Measurements from ENCODE around the gene CEBPG.

CEBPG gene

DNA sequence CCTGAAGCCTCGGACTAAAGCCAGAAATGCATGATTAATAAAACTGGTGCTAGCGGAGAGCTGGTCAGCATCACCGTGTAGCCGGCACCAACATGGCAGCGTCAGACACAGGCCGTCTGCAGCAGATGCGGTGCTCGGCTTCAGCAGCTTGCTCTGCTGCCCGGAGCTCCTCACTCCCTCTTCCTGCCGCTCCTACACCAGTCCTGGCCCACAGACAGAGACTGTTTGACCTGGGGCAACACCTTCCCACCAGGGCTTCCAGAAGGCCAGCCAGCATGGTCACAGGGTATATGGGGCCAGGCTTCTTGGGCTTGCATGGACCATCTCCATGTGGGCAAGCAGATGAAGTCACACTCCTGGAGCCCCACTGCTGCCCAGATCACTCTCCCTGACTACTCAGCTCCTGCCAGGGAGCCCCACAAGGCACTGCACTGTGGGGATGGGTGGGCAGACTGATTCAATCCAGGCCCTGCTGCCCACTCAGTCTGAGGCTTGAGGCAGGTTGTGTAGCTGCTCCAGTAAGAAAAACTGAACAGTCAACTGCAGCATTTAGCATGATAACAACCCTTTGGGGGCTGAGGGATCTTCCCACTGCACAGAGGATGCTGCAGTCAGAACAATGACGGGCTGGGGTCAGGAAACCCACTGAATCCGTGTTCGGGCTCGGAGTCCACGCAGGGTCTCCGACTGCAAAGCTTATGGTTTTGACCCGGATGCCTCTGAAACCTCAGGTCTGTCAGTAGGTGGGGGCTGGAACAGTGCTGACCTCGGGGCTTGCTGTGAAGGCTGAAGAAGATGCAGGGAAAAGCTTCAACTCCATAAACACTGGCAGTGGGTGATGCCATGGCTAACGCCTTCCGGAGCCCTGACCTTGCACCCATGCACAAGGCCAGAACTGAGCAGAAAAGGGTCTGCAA, 45.6 kb downstream of the CEBPG start:
- no peak overlapping the region for H3K4me3 ChIP-seq (ENCODE audit: low read depth, low read length)

- no peak overlapping the region for H3K4me3 ChIP-seq (ENCODE audit: low read depth, low read length)
These were observed 46.2 kb downstream of the CEBPG start for GRCh38 chr19:33419788-33420130.

GRCh38 chr19:33420821-33421220, 47.3 kb downstream of the CEBPG start:
- no peak overlapping the region for H3K4me3 ChIP-seq (ENCODE audit: low read depth, low read length)

GRCh38 chr19:33421368-33421767, 47.9 kb downstream of the CEBPG start:
- H3K4me3 ChIP-seq (ENCODE audit: low read depth, low read length) = no peak overlapping the region

- no peak overlapping the region for H3K4me3 ChIP-seq (ENCODE audit: low read depth, low read length)
These were observed 49.1 kb downstream of the CEBPG start for GRCh38 chr19:33422369-33423180.

- H3K4me3 ChIP-seq (ENCODE audit: low read depth, low read length) = no peak overlapping the region
These were observed 50.7 kb downstream of the CEBPG start for GRCh38 chr19:33424181-33424580.

- no peak overlapping the region for H3K4me3 ChIP-seq (ENCODE audit: low read depth, low read length)
These were observed 53.3 kb downstream of the CEBPG start for GRCh38 chr19:33426621-33427361.

GRCh38 chr19:33427801-33428626, 54.5 kb downstream of the CEBPG start:
- H3K4me3 ChIP-seq (ENCODE audit: low read depth, low read length) = no peak overlapping the region

DNA sequence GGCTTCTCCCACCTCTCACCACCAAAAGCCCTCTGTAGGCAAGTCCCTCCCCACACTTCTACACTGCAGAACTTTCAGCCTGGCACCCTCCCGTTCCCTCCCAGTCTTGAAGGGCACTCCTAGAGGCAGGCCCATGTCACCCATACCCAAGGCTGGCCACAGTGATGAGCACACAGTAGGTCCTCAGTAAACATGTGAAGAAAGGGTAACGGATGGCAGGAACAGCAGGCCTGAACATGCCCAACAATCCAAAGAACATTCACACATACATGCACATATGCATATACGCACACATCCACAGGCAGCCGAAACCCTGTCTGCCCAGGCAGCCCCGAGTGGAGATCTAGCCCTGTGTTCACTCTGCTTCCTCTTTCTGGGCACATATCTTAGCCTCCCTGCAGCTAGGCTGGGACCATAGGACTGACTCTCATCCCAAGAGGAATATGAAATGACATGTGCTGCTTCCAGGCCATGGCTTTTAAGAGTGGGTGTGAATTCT, 55.2 kb downstream of the CEBPG start:
- H3K4me3 ChIP-seq (ENCODE audit: low read depth, low read length) = no peak overlapping the region

DNA sequence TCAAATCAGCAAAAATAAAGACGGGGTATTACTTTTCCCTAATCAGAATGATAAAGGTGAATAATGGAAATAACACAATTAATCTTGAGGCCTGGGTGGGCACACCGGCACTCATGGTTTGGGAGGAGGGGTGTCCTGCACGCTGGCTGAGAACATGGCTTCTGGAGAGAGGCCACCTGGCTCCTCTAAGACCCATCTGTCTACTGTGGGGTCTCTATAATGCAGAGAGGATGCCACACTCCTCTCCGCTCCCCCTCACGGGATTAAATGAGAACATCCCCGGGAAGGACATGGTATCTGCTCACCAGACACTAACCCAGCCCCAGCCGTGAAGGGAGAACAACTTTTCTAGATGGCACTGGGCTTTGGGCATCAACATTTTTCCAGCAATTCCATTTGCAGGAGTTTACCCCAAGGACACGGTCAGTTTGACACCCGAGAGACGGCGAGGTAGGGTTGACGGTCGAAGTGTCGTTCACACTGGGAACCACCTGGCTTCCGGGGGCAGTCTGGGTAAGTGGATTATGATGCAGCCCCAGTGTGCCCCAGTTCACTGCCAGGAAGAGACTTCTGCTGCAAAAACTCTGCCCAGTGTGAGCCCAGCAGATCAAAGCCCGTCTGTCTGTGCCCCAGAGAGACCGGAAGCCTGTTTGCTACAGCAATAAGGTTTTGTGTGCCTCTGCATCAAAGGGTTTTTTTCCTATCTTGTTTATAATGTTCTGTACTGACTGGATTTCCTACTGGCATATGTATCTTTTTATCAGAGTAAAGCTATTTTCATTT, 56.6 kb downstream of the CEBPG start:
- no peak overlapping the region for H3K4me3 ChIP-seq (ENCODE audit: low read depth, low read length)

- H3K4me3 ChIP-seq (ENCODE audit: low read depth, low read length) = no peak overlapping the region
These were observed 57.3 kb downstream of the CEBPG start for GRCh38 chr19:33430674-33431277.

GRCh38 chr19:33432015-33432414, 58.5 kb downstream of the CEBPG start:
- H3K4me3 ChIP-seq (ENCODE audit: low read depth, low read length) = no peak overlapping the region
